Stomach (tissue), 9 donors: ENCODE results near the gene ZNF326. TPM values are rescaled to one million over a fixed set of nuclear protein-coding genes. Genes with fewer than 3 reads are reported as not detected.

Experiments
- DNase-seq, 2 donors: peaks; one replicate each; pipeline versions ENCODE4 v3.0.0 to v3.0.0-alpha.2; 2013 to 2019
- H3K27ac ChIP-seq, 5 donors: fragments of 200-600 bp in 4 of 5; sonication (generic) in 4 of 5; one replicate each; pipeline ENCODE4 v1.5.1; 2013 to 2019; ENCODE audit warnings: mild to moderate bottlenecking in 1 of 5, moderate library complexity in 1 of 5
- H3K27me3 ChIP-seq, 3 donors: fragments of 200-600 bp; sonication (generic); one replicate each; pipeline ENCODE4 v1.5.1; 2017 to 2019; ENCODE audit warnings: mixed run types in 1 of 3
- H3K36me3 ChIP-seq, 4 donors: fragments of 200-600 bp; sonication (generic); 1 replicate in 3 of 4; 2 replicates in 1 of 4; pipeline ENCODE4 v1.5.1; 2016 to 2019
- H3K4me1 ChIP-seq, 4 donors: fragments of 200-600 bp; sonication (generic); one replicate each; pipeline ENCODE4 v1.5.1; 2016 to 2019
- H3K4me3 ChIP-seq, 4 donors: fragments of 200-600 bp; sonication (generic) in 3 of 4; one replicate each; pipeline ENCODE4 v1.5.1; 2016 to 2019; ENCODE audit warnings: mild to moderate bottlenecking in 1 of 4
- H3K9me3 ChIP-seq, 4 donors: fragments of 200-600 bp; sonication (generic); one replicate each; pipeline ENCODE4 v1.5.1; 2016 to 2019
- EP300 ChIP-seq: sonication (generic); formaldehyde crosslinking; IDR thresholded peaks from one replicate; pipeline ENCODE4 v1.6.1; 2017; ENCODE audit warnings: antibody characterized with exemption
- POLR2A ChIP-seq, 4 donors: fragments of 450-650 bp; IDR thresholded peaks; one replicate each; pipeline ENCODE4 v1.6.1; 2016; ENCODE audit warnings: antibody characterized with exemption in 4 of 4, control low read depth in 2 of 4, mild to moderate bottlenecking in 1 of 4, moderate library complexity in 1 of 4
- POLR2AphosphoS5 ChIP-seq, 3 donors: sonication (generic); formaldehyde crosslinking; IDR thresholded peaks; one replicate each; pipeline ENCODE4 v1.6.1; 2016; ENCODE audit warnings: antibody characterized with exemption in 3 of 3
- WGBS, 5 donors: extraction: QIAGEN DNeasy Blood & Tissue Kit in 3 of 5; methylation state at CpG; one replicate each; pipeline versions ENCODE4 v1.1.5 to v1.1.7; 2013 to 2018; 5-methylcytosine and 5-hydroxymethylcytosine counted together
- intact Hi-C: fragments of 100-400 bp; cut with DNase I; formaldehyde crosslinking; loops from one replicate; pipeline ENCODE4 v1.15.1; 2023; ENCODE audit warnings: low total_unique reads
- polyA plus RNA-seq, 3 donors: library from polyadenylated mRNA; stranded (reverse); fragments of 200-250 nt; gene quantifications; one replicate each; pipeline ENCODE4 v1.2.3, GENCODE V29; 2013
- total RNA-seq, 5 donors: library from RNA; depleted of rRNA; stranded (reverse); fragments of >200 nt; gene quantifications; one replicate each; pipeline versions ENCODE4 v1.1.0 to v1.2.3, GENCODE V29; 2014 to 2016
- TF ChIP-seq, protein P1 (sequence below), 7 experiments: fragments of 450-650 bp in 4 of 7; fragments of 200-600 bp in 3 of 7; sonication (generic) in 3 of 7; IDR thresholded peaks; one replicate each; pipeline ENCODE4 v1.5.1; 2016 to 2019; ENCODE audit warnings: antibody characterized with exemption in 7 of 7, control low read depth in 2 of 7, mild to moderate bottlenecking in 1 of 7
- donor health status: healthy with polysubstance abuse.
- donor health status: Bipolar disorder and iron deficiency.
- donor health status: healthy.

ZNF326 gene
- total and polyA plus RNA-seq, 8 donors, result 5.3 to 44.2 (median 19.0) TPM

DNA sequence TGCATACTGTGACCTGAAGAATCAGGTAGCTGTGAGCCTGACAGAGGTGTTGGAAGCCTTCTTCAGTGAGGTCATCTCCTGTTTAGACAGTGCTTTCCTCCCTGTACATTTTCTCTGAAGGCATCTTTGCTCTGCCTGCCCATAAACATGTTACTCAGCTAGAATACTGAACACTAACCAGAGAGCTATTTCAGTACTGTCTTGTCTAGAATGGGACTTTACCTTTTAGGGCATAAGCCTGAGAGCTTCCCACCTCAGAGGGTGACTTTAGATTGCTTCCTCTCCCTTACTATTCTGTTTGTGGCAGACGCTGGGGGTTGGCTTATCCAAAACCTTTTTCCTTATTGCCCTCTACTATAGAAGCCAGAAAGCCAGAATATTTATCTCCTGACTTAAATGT, 23.3 kb upstream of the ZNF326 start:
- H3K27ac ChIP-seq, result no peak overlapping the region
- H3K9me3 ChIP-seq, result no peaks in the 10 kb centered on the region
- intact Hi-C loops, result no loop called here
- 54 to 88% (median 71%) methylated on average over 1 of the region's 1 CpG for WGBS, 5 donors
- H3K36me3 ChIP-seq, result no peaks in the 10 kb centered on the region
- DNase-seq, result no peak
- TF ChIP-seq EP300 (no peak), POLR2A (IDR thresholded peaks at IDR 0.05) (no peak), POLR2AphosphoS5 (IDR thresholded peaks at IDR 0.05) (no peak)
- TF ChIP-seq, protein P1, sequence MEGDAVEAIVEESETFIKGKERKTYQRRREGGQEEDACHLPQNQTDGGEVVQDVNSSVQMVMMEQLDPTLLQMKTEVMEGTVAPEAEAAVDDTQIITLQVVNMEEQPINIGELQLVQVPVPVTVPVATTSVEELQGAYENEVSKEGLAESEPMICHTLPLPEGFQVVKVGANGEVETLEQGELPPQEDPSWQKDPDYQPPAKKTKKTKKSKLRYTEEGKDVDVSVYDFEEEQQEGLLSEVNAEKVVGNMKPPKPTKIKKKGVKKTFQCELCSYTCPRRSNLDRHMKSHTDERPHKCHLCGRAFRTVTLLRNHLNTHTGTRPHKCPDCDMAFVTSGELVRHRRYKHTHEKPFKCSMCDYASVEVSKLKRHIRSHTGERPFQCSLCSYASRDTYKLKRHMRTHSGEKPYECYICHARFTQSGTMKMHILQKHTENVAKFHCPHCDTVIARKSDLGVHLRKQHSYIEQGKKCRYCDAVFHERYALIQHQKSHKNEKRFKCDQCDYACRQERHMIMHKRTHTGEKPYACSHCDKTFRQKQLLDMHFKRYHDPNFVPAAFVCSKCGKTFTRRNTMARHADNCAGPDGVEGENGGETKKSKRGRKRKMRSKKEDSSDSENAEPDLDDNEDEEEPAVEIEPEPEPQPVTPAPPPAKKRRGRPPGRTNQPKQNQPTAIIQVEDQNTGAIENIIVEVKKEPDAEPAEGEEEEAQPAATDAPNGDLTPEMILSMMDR (IDR thresholded peaks at IDR 0.05), result no peak
- no peaks in the 10 kb centered on the region for H3K27me3 ChIP-seq
- H3K4me3 ChIP-seq, result no peak overlapping the region
- H3K4me1 ChIP-seq, result peaks cover 0 to 14% (median 4%) of the 10 kb centered on the region in 4 donors

- Histone ChIP-seq H3K9me3 (no peaks in the 10 kb centered on the region), H3K4me3 (no peak overlapping the region), H3K27ac (no peak overlapping the region), H3K27me3 (no peaks in the 10 kb centered on the region), H3K36me3 (no peaks in the 10 kb centered on the region), H3K4me1 (peaks cover 0 to 14% (median 4%) of the 10 kb centered on the region in 4 donors)
- no peak for TF ChIP-seq POLR2AphosphoS5 (IDR thresholded peaks at IDR 0.05)
- TF ChIP-seq, protein P1 (IDR thresholded peaks at IDR 0.05), result no peak
- no peak for TF ChIP-seq POLR2A (IDR thresholded peaks at IDR 0.05)
- TF ChIP-seq EP300, result no peak
- intact Hi-C loops, result no loop called here
- no peak for DNase-seq
Observed at GRCh38 chr1:89972024-89972423, 22.9 kb upstream of the ZNF326 start.

DNA sequence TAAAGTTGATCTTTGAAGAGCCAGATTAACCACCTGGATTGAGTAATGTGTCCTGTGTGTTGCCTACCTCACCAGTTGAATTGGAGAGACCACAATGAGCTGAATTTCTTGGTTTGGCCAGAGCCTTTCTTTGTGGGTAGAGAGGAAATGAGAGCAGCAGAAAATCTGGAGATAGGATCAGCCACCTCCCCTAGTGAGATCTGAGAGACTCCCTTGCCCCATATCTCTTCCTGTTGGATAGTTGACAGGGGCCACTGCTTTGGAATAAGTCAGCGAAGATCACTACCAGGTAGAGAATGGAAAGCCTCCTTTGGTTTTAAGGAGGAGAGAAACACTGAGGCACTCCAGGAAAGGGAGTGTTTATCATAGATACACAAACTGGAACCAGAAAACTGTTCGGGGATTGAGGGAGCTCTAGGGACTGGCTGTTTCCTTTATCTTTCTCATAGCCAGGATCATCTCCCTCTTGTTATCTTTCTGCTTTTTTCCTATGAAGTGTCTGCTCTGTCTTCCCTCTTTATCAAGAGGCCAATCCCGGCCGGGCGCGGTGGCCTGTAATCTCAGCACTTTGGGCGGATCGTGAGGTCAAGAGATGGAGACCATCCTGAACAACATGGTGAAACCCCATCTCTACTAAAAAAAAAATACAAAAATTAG, 21.3 kb upstream of the ZNF326 start:
- H3K36me3 ChIP-seq, result no peaks in the 10 kb centered on the region
- H3K4me1 ChIP-seq, result peaks cover 0 to 14% (median 4%) of the 10 kb centered on the region in 4 donors
- H3K4me3 ChIP-seq, result no peak overlapping the region
- H3K27ac ChIP-seq, result no peak overlapping the region
- intact Hi-C loops, result no loop called here
- no peaks in the 10 kb centered on the region for H3K27me3 ChIP-seq
- TF ChIP-seq POLR2A (IDR thresholded peaks at IDR 0.05) (no peak), EP300 (no peak), POLR2AphosphoS5 (IDR thresholded peaks at IDR 0.05) (no peak)
- TF ChIP-seq, protein P1 (IDR thresholded peaks at IDR 0.05), result no peak
- WGBS, 5 donors, result 78 to 87% (median 85%) methylated on average over 8 of the region's 8 CpGs
- no peak for DNase-seq
- no peaks in the 10 kb centered on the region for H3K9me3 ChIP-seq

- Histone ChIP-seq H3K9me3 (no peaks in the 10 kb centered on the region), H3K27me3 (no peaks in the 10 kb centered on the region), H3K36me3 (no peaks in the 10 kb centered on the region), H3K4me1 (peaks cover 0 to 14% (median 4%) of the 10 kb centered on the region in 4 donors), H3K27ac (no peak overlapping the region), H3K4me3 (no peak overlapping the region)
- no peak for TF ChIP-seq POLR2AphosphoS5 (IDR thresholded peaks at IDR 0.05)
- TF ChIP-seq, protein P1 (IDR thresholded peaks at IDR 0.05), result no peak
- no peak for TF ChIP-seq POLR2A (IDR thresholded peaks at IDR 0.05)
- TF ChIP-seq EP300, result no peak
- 61 to 89% (median 67%) methylated on average over 4 of the region's 4 CpGs for WGBS, 5 donors
- intact Hi-C loops, result no loop called here
- DNase-seq, result no peak
Observed at GRCh38 chr1:89974256-89974655, 20.7 kb upstream of the ZNF326 start.
